SU-DHL-6 (cell line): ENCODE measurements around the gene PPM1B.

ENCODE experiments used
- H2AFZ ChIP-seq: fragments of 200-600 bp; sonication (generic); 2 replicates; pipeline ENCODE4 v1.6.1; 2014; ENCODE audit warnings: low read depth, mild to moderate bottlenecking, moderate library complexity, mixed read lengths, antibody characterized with exemption, low read length; ENCODE audit not compliant: severe bottlenecking
- H3F3A ChIP-seq: fragments of 200-600 bp; shearing (Covaris generic); 2 replicates; pipeline ENCODE4 v1.6.0; 2016; ENCODE audit warnings: antibody characterized with exemption, mild to moderate bottlenecking; ENCODE audit not compliant: insufficient read depth
- H3K27ac ChIP-seq: fragments of 200-600 bp; sonication (generic); 2 replicates; pipeline ENCODE4 v1.5.1; 2016; ENCODE audit warnings: low read depth, mild to moderate bottlenecking, low read length, moderate library complexity, mixed read lengths
- H3K27me3 ChIP-seq: fragments of 200-600 bp; sonication (generic), shearing (Covaris generic); 2 replicates; pipeline ENCODE4 v1.6.0; 2014; ENCODE audit warnings: mild to moderate bottlenecking, low read length
- H3K36me3 ChIP-seq: fragments of 200-600 bp; sonication (generic); 2 replicates; pipeline ENCODE4 v1.6.1; 2014; ENCODE audit warnings: mild to moderate bottlenecking, low read length, mixed read lengths
- H3K4me2 ChIP-seq: fragments of 300-600, 200-600 bp; shearing (Covaris generic), sonication (generic); 2 replicates; pipeline ENCODE4 v1.6.0; 2014; ENCODE audit warnings: low read length, low read depth, mild to moderate bottlenecking; ENCODE audit not compliant: poor library complexity, severe bottlenecking
- H3K4me3 ChIP-seq: fragments of 200-600 bp; sonication (generic); 2 replicates; pipeline ENCODE4 v1.5.1; 2014; ENCODE audit warnings: antibody characterized with exemption, low read length, mild to moderate bottlenecking, mixed read lengths; ENCODE audit not compliant: insufficient read depth, poor library complexity, severe bottlenecking
- H3K79me2 ChIP-seq: fragments of 200-600 bp; sonication (generic); 2 replicates; pipeline ENCODE4 v1.6.1; 2014; ENCODE audit warnings: mild to moderate bottlenecking, low read length, moderate library complexity; ENCODE audit not compliant: insufficient read depth
- H3K9ac ChIP-seq: fragments of 200-600 bp; sonication (generic); 2 replicates; pipeline ENCODE4 v1.7.0; 2014; ENCODE audit warnings: mild to moderate bottlenecking, low read length
- H3K9me2 ChIP-seq: fragments of 200-600 bp; sonication (generic); replicated peaks from 2 replicates; pipeline ENCODE4 v1.6.1; 2014; ENCODE audit warnings: low read length; ENCODE audit not compliant: insufficient read depth
- H3K9me3 ChIP-seq: fragments of 200-600 bp; sonication (generic); 2 replicates; pipeline ENCODE4 v1.6.1; 2014; ENCODE audit warnings: low read length, mixed read lengths; ENCODE audit not compliant: insufficient read depth
- H4K20me1 ChIP-seq: fragments of 200-600 bp; sonication (generic); 2 replicates; pipeline ENCODE4 v1.6.1; 2014; ENCODE audit warnings: low read depth, mild to moderate bottlenecking, antibody characterized with exemption, low read length, moderate library complexity, mixed read lengths
- EZH2phosphoT487 ChIP-seq: fragments of 200-600 bp; sonication (generic), shearing (Covaris generic); conservative IDR thresholded peaks from 2 replicates; pipeline ENCODE4 v1.6.1; 2018; ENCODE audit warnings: mild to moderate bottlenecking, antibody characterized with exemption, low read length, moderate library complexity, mixed read lengths
- TF ChIP-seq, protein P1 (sequence below): fragments of 200-600 bp; sonication (generic); IDR thresholded peaks from one replicate; pipeline ENCODE4 v1.5.1; 2017; ENCODE audit warnings: antibody characterized with exemption, mild to moderate bottlenecking, low read length, moderate library complexity; ENCODE audit not compliant: insufficient read depth, poor library complexity, severe bottlenecking

Gene PPM1B

DNA sequence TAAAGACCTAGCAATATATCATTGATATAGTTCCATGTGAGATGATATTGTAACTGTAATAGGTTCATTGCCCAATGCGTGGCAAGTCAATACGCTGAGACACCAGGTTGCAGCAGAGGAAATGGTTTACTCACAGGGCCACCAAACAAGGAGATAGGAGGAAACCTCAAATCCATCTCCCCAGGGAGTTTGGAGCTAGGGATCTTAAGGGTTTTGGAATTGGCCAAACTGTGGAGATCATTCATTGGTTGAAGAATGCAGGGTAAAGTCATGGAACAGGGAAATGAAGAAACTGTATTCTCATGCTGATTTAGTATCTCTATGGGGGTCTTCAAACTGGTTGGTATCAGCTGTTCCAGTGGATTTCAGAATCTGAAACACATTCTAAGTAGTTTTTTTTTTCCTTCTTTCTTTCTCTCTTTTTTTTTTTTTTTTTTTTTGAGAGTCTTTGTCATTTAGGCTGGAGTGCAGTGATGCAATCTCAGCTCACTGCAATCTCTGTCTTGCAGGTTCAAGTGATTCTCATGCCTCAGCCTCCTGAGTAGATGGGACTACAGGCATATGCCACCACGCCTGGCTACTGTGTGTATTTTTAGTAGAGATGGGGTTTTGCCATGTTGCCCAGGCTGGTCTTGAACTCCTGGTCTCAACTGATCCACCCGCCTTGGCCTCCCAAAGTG, 30.7 kb upstream of the PPM1B start:
- H3K9me2 ChIP-seq = no peaks in the 10 kb centered on the region
- H4K20me1 ChIP-seq = no peaks in the 10 kb centered on the region
- no peaks in the 10 kb centered on the region for H3F3A ChIP-seq
- no peak overlapping the region for H3K4me3 ChIP-seq
- H3K79me2 ChIP-seq = no peaks in the 10 kb centered on the region
- no peak overlapping the region for H3K27ac ChIP-seq
- no peak overlapping the region for H3K4me2 ChIP-seq
- no peak overlapping the region for H2AFZ ChIP-seq
- no peaks in the 10 kb centered on the region for H3K27me3 ChIP-seq
- no peaks in the 10 kb centered on the region for H3K9me3 ChIP-seq
- H3K9ac ChIP-seq = no peak overlapping the region
- TF ChIP-seq, protein P1, sequence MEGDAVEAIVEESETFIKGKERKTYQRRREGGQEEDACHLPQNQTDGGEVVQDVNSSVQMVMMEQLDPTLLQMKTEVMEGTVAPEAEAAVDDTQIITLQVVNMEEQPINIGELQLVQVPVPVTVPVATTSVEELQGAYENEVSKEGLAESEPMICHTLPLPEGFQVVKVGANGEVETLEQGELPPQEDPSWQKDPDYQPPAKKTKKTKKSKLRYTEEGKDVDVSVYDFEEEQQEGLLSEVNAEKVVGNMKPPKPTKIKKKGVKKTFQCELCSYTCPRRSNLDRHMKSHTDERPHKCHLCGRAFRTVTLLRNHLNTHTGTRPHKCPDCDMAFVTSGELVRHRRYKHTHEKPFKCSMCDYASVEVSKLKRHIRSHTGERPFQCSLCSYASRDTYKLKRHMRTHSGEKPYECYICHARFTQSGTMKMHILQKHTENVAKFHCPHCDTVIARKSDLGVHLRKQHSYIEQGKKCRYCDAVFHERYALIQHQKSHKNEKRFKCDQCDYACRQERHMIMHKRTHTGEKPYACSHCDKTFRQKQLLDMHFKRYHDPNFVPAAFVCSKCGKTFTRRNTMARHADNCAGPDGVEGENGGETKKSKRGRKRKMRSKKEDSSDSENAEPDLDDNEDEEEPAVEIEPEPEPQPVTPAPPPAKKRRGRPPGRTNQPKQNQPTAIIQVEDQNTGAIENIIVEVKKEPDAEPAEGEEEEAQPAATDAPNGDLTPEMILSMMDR = no peak
- TF ChIP-seq EZH2phosphoT487 = no peak
- H3K36me3 ChIP-seq = no peaks in the 10 kb centered on the region

DNA sequence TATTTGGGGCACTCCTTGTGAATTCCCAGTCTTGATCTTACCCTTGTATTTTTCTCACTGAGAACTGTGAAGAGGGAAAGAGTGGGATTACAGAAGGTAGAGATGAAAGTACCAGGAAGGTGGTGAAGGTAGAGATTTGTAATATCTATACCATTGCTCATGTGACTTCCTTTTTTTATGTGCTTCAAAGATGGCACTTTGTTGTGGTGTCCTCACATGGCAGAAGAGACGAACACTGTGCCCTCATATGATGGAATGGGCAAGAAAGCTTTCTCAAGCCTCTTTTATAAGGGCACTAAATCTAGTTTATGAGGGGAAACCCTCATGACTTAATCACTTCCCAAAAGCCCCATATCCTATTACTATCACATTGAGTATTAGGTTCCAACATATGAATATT, 28.9 kb upstream of the PPM1B start:
- Histone ChIP-seq H3K4me2 (no peak overlapping the region), H3K9me2 (no peaks in the 10 kb centered on the region), H3K4me3 (no peak overlapping the region), H3K9ac (no peak overlapping the region), H3K79me2 (no peaks in the 10 kb centered on the region), H3K27me3 (no peaks in the 10 kb centered on the region), H3F3A (no peaks in the 10 kb centered on the region), H3K36me3 (no peaks in the 10 kb centered on the region), H4K20me1 (no peaks in the 10 kb centered on the region), H2AFZ (no peak overlapping the region), H3K9me3 (no peaks in the 10 kb centered on the region), H3K27ac (no peak overlapping the region)
- TF ChIP-seq, protein P1 = no peak
- no peak for TF ChIP-seq EZH2phosphoT487

DNA sequence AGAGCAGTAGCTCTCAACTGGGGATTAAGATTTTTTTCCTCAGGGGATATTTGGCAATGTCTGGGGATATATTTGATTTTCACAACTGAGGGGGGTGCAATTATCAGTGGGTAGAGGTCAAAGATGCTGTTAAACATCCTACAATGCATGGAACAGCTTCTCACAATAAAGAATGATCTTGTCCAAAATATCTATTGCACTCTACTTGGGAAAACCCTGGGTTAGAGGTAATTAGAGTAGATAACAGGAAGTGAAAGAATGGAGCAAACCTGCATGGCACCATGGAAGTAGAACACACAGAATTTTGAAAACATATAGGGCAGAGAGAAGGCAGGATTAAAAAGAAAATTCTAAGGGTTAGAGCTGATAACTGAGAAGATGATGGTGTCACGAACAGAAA, 26.4 kb upstream of the PPM1B start:
- Histone ChIP-seq H3K27ac (no peak overlapping the region), H3K9me2 (no peaks in the 10 kb centered on the region), H3K4me2 (no peak overlapping the region), H3K4me3 (no peak overlapping the region), H3F3A (no peaks in the 10 kb centered on the region), H3K36me3 (no peaks in the 10 kb centered on the region), H2AFZ (no peak overlapping the region), H3K9me3 (no peaks in the 10 kb centered on the region), H3K27me3 (no peaks in the 10 kb centered on the region), H3K9ac (no peak overlapping the region), H4K20me1 (no peaks in the 10 kb centered on the region), H3K79me2 (no peaks in the 10 kb centered on the region)
- TF ChIP-seq, protein P1 = no peak
- TF ChIP-seq EZH2phosphoT487 = no peak
